ES-I3 (cell line): ENCODE measurements around the gene NALCN.

ENCODE experiments used
- H3K36me3 ChIP-seq: 2 replicates; pipeline ENCODE4 v1.6.1; 2013; ENCODE audit warnings: mild to moderate bottlenecking, low read length, control low read depth, moderate library complexity; ENCODE audit not compliant: insufficient read depth
- H3K4me1 ChIP-seq: 2 replicates; pipeline ENCODE4 v1.6.1; 2013; ENCODE audit warnings: mild to moderate bottlenecking, control low read depth, low read length; ENCODE audit not compliant: insufficient read depth
- H3K9ac ChIP-seq: 2 replicates; pipeline ENCODE4 v1.6.1; 2013; ENCODE audit warnings: low read depth, mild to moderate bottlenecking, low read length, moderate library complexity
- H3K9me3 ChIP-seq: 2 replicates; pipeline ENCODE4 v1.6.1; 2013; ENCODE audit warnings: mild to moderate bottlenecking, low read length, moderate library complexity; ENCODE audit not compliant: control insufficient read depth, insufficient read depth

The NALCN gene

GRCh38 chr13:101146101-101146898 is 270.0 kb downstream of the NALCN start:
- Histone ChIP-seq H3K4me1 (no peaks in the 10 kb centered on the region), H3K9ac (no peak overlapping the region), H3K36me3 (no peaks in the 10 kb centered on the region), H3K9me3 (no peaks in the 10 kb centered on the region; the same call in 1 of the 2 replicates)

GRCh38 chr13:101144808-101145419 is 271.4 kb downstream of the NALCN start:
- Histone ChIP-seq H3K36me3 (no peaks in the 10 kb centered on the region), H3K9ac (no peak overlapping the region), H3K4me1 (no peaks in the 10 kb centered on the region), H3K9me3 (no peaks in the 10 kb centered on the region; the same call in 1 of the 2 replicates)

- H3K9me3 ChIP-seq = no peaks in the 10 kb centered on the region; the same call in 1 of the 2 replicates
- no peak overlapping the region for H3K9ac ChIP-seq
- peaks cover 8% of the 10 kb centered on the region; the same call in 1 of the 2 replicates for H3K4me1 ChIP-seq
- no peaks in the 10 kb centered on the region for H3K36me3 ChIP-seq
Measured at GRCh38 chr13:101140936-101141335, 275.4 kb downstream of the NALCN start.

GRCh38 chr13:101140087-101140770 is 276.1 kb downstream of the NALCN start:
- Histone ChIP-seq H3K9ac (no peak overlapping the region), H3K4me1 (peaks cover 8% of the 10 kb centered on the region; the same call in 1 of the 2 replicates), H3K36me3 (no peaks in the 10 kb centered on the region), H3K9me3 (no peaks in the 10 kb centered on the region; the same call in 1 of the 2 replicates)

- Histone ChIP-seq H3K4me1 (peaks cover 8% of the 10 kb centered on the region; the same call in 1 of the 2 replicates), H3K9ac (no peak overlapping the region), H3K9me3 (no peaks in the 10 kb centered on the region; the same call in 1 of the 2 replicates), H3K36me3 (no peaks in the 10 kb centered on the region)
Measured at GRCh38 chr13:101139081-101139480, 277.2 kb downstream of the NALCN start.

GRCh38 chr13:101127741-101128353 is 288.5 kb downstream of the NALCN start:
- Histone ChIP-seq H3K36me3 (no peaks in the 10 kb centered on the region), H3K9ac (no peak overlapping the region), H3K4me1 (no peaks in the 10 kb centered on the region), H3K9me3 (no peaks in the 10 kb centered on the region)

- Histone ChIP-seq H3K9me3 (no peaks in the 10 kb centered on the region), H3K9ac (no peak overlapping the region), H3K36me3 (no peaks in the 10 kb centered on the region), H3K4me1 (peaks cover 25% of the 10 kb centered on the region; the same call in 1 of the 2 replicates)
Measured at GRCh38 chr13:101123028-101123427, 293.3 kb downstream of the NALCN start.

GRCh38 chr13:101121608-101122007 is 294.7 kb downstream of the NALCN start:
- H3K9ac ChIP-seq = no peak overlapping the region
- peaks cover 30% of the 10 kb centered on the region; the same call in 1 of the 2 replicates for H3K4me1 ChIP-seq
- no peaks in the 10 kb centered on the region for H3K36me3 ChIP-seq
- no peaks in the 10 kb centered on the region for H3K9me3 ChIP-seq

- no peaks in the 10 kb centered on the region for H3K36me3 ChIP-seq
- H3K4me1 ChIP-seq = peaks cover 36% of the 10 kb centered on the region
- H3K9ac ChIP-seq = no peak overlapping the region
- H3K9me3 ChIP-seq = no peaks in the 10 kb centered on the region
Measured at GRCh38 chr13:101120007-101120406, 296.3 kb downstream of the NALCN start.

GRCh38 chr13:101116826-101117225 is 299.5 kb downstream of the NALCN start:
- Histone ChIP-seq H3K9ac (no peak overlapping the region), H3K36me3 (no peaks in the 10 kb centered on the region), H3K9me3 (no peaks in the 10 kb centered on the region), H3K4me1 (peaks cover 37% of the 10 kb centered on the region)

GRCh38 chr13:101116341-101116740 is 300.0 kb downstream of the NALCN start:
- Histone ChIP-seq H3K9ac (no peak overlapping the region), H3K36me3 (no peaks in the 10 kb centered on the region), H3K9me3 (no peaks in the 10 kb centered on the region), H3K4me1 (peaks cover 35% of the 10 kb centered on the region)

GRCh38 chr13:101115762-101116171 is 300.5 kb downstream of the NALCN start:
- Histone ChIP-seq H3K36me3 (no peaks in the 10 kb centered on the region), H3K9me3 (no peaks in the 10 kb centered on the region), H3K4me1 (peaks cover 32% of the 10 kb centered on the region), H3K9ac (no peak overlapping the region)

- Histone ChIP-seq H3K9me3 (no peaks in the 10 kb centered on the region), H3K4me1 (peaks cover 12% of the 10 kb centered on the region), H3K9ac (no peak overlapping the region), H3K36me3 (no peaks in the 10 kb centered on the region)
Measured at GRCh38 chr13:101111894-101112293, 304.4 kb downstream of the NALCN start.

- no peaks in the 10 kb centered on the region for H3K4me1 ChIP-seq
- no peaks in the 10 kb centered on the region for H3K9me3 ChIP-seq
- H3K36me3 ChIP-seq = no peaks in the 10 kb centered on the region
- H3K9ac ChIP-seq = no peak overlapping the region
Measured at GRCh38 chr13:101109005-101109404, 307.3 kb downstream of the NALCN start.
